ENCODE results near the gene CHN2.

The CHN2 gene

GRCh38 chr7:29315892-29316270, 121.3 kb downstream of the CHN2 start:
- no peaks in the 10 kb centered on the region for H3K4me1 Mint-ChIP-seq (ENCODE audit: low read depth)
- H3K9me3 Mint-ChIP-seq: no peaks in the 10 kb centered on the region

GRCh38 chr7:29316926-29317325, 122.4 kb downstream of the CHN2 start:
- no peak overlapping the region for H3K4me3 Mint-ChIP-seq
- H3K27ac Mint-ChIP-seq: no peak overlapping the region

More at GRCh38 chr7:29315892-29316270, 121.3 kb downstream of the CHN2 start:
- Mint-ChIP-seq H3K4me3 (no peak overlapping the region), H3K36me3 (ENCODE audit: low read depth) (no peaks in the 10 kb centered on the region), H3K27me3 (ENCODE audit: low read depth) (peaks cover 46% of the 10 kb centered on the region), H3K27ac (no peak overlapping the region)
- no peak for DNase-seq (ENCODE audit: low spot score)

GRCh38 chr7:29318853-29319718, 124.5 kb downstream of the CHN2 start:
- H3K4me3 Mint-ChIP-seq: no peak overlapping the region
- no peaks in the 10 kb centered on the region for H3K4me1 Mint-ChIP-seq (ENCODE audit: low read depth)
- H3K9me3 Mint-ChIP-seq: no peaks in the 10 kb centered on the region
- H3K27ac Mint-ChIP-seq: no peak overlapping the region
- no peaks in the 10 kb centered on the region for H3K36me3 Mint-ChIP-seq (ENCODE audit: low read depth)
- H3K27me3 Mint-ChIP-seq (ENCODE audit: low read depth): peaks cover 34% of the 10 kb centered on the region
- no peak for DNase-seq (ENCODE audit: low spot score)

More at GRCh38 chr7:29316926-29317325, 122.4 kb downstream of the CHN2 start:
- Mint-ChIP-seq H3K27me3 (ENCODE audit: low read depth) (peaks cover 44% of the 10 kb centered on the region), H3K36me3 (ENCODE audit: low read depth) (no peaks in the 10 kb centered on the region), H3K9me3 (no peaks in the 10 kb centered on the region), H3K4me1 (ENCODE audit: low read depth) (no peaks in the 10 kb centered on the region)
- DNase-seq (ENCODE audit: low spot score): no peak

- no peak overlapping the region for H3K27ac Mint-ChIP-seq
- no peak for DNase-seq (ENCODE audit: low spot score)
- H3K9me3 Mint-ChIP-seq: no peaks in the 10 kb centered on the region
- no peaks in the 10 kb centered on the region for H3K36me3 Mint-ChIP-seq (ENCODE audit: low read depth)
- H3K4me1 Mint-ChIP-seq (ENCODE audit: low read depth): no peaks in the 10 kb centered on the region
- no peak overlapping the region for H3K4me3 Mint-ChIP-seq
- H3K27me3 Mint-ChIP-seq (ENCODE audit: low read depth): peaks cover 29% of the 10 kb centered on the region
Observed at GRCh38 chr7:29319719-29320521, 125.3 kb downstream of the CHN2 start.

- H3K4me1 Mint-ChIP-seq (ENCODE audit: low read depth): no peaks in the 10 kb centered on the region
- H3K27me3 Mint-ChIP-seq (ENCODE audit: low read depth): peaks cover 27% of the 10 kb centered on the region
- H3K36me3 Mint-ChIP-seq (ENCODE audit: low read depth): no peaks in the 10 kb centered on the region
- H3K27ac Mint-ChIP-seq: no peak overlapping the region
- no peak for DNase-seq (ENCODE audit: low spot score)
- H3K9me3 Mint-ChIP-seq: no peaks in the 10 kb centered on the region
- no peak overlapping the region for H3K4me3 Mint-ChIP-seq
Observed at GRCh38 chr7:29320577-29320976, 126.0 kb downstream of the CHN2 start.

- no peaks in the 10 kb centered on the region for H3K4me1 Mint-ChIP-seq (ENCODE audit: low read depth)
- no peak overlapping the region for H3K27ac Mint-ChIP-seq
- peaks cover 19% of the 10 kb centered on the region for H3K27me3 Mint-ChIP-seq (ENCODE audit: low read depth)
- H3K36me3 Mint-ChIP-seq (ENCODE audit: low read depth): no peaks in the 10 kb centered on the region
- no peaks in the 10 kb centered on the region for H3K9me3 Mint-ChIP-seq
- no peak overlapping the region for H3K4me3 Mint-ChIP-seq
- DNase-seq (ENCODE audit: low spot score): no peak
Observed at GRCh38 chr7:29322023-29322712, 127.6 kb downstream of the CHN2 start.

- H3K9me3 Mint-ChIP-seq: no peaks in the 10 kb centered on the region
- no peak for DNase-seq (ENCODE audit: low spot score)
- H3K4me3 Mint-ChIP-seq: no peak overlapping the region
- H3K4me1 Mint-ChIP-seq (ENCODE audit: low read depth): peaks cover 5% of the 10 kb centered on the region
- H3K27ac Mint-ChIP-seq: no peak overlapping the region
- no peaks in the 10 kb centered on the region for H3K36me3 Mint-ChIP-seq (ENCODE audit: low read depth)
- H3K27me3 Mint-ChIP-seq (ENCODE audit: low read depth): peaks cover 10% of the 10 kb centered on the region
Observed at GRCh38 chr7:29325476-29325875, 130.9 kb downstream of the CHN2 start.

- peaks cover 12% of the 10 kb centered on the region for H3K27me3 Mint-ChIP-seq (ENCODE audit: low read depth)
- H3K36me3 Mint-ChIP-seq (ENCODE audit: low read depth): no peaks in the 10 kb centered on the region
- H3K4me3 Mint-ChIP-seq: no peak overlapping the region
- DNase-seq (ENCODE audit: low spot score): no peak
- peaks cover 5% of the 10 kb centered on the region for H3K4me1 Mint-ChIP-seq (ENCODE audit: low read depth)
- no peak overlapping the region for H3K27ac Mint-ChIP-seq
- H3K9me3 Mint-ChIP-seq: no peaks in the 10 kb centered on the region
Observed at GRCh38 chr7:29326864-29327263, 132.3 kb downstream of the CHN2 start.

GRCh38 chr7:29327455-29327854, 132.9 kb downstream of the CHN2 start:
- peaks cover 5% of the 10 kb centered on the region for H3K4me1 Mint-ChIP-seq (ENCODE audit: low read depth)
- no peak for DNase-seq (ENCODE audit: low spot score)
- no peaks in the 10 kb centered on the region for H3K36me3 Mint-ChIP-seq (ENCODE audit: low read depth)
- H3K9me3 Mint-ChIP-seq: no peaks in the 10 kb centered on the region
- no peak overlapping the region for H3K27ac Mint-ChIP-seq
- H3K4me3 Mint-ChIP-seq: no peak overlapping the region
- H3K27me3 Mint-ChIP-seq (ENCODE audit: low read depth): peaks cover 11% of the 10 kb centered on the region

GRCh38 chr7:29328045-29328444, 133.5 kb downstream of the CHN2 start:
- Mint-ChIP-seq H3K27ac (no peak overlapping the region), H3K9me3 (no peaks in the 10 kb centered on the region), H3K4me3 (no peak overlapping the region), H3K4me1 (ENCODE audit: low read depth) (peaks cover 5% of the 10 kb centered on the region), H3K36me3 (ENCODE audit: low read depth) (no peaks in the 10 kb centered on the region), H3K27me3 (ENCODE audit: low read depth) (peaks cover 11% of the 10 kb centered on the region)
- DNase-seq (ENCODE audit: low spot score): no peak

- no peak overlapping the region for H3K27ac Mint-ChIP-seq
- no peaks in the 10 kb centered on the region for H3K9me3 Mint-ChIP-seq
Observed at GRCh38 chr7:29328811-29329210, 134.2 kb downstream of the CHN2 start.

GRCh38 chr7:29329686-29330085, 135.1 kb downstream of the CHN2 start:
- Mint-ChIP-seq H3K27ac (no peak overlapping the region), H3K27me3 (ENCODE audit: low read depth) (peaks cover 11% of the 10 kb centered on the region), H3K9me3 (no peaks in the 10 kb centered on the region), H3K4me1 (ENCODE audit: low read depth) (peaks cover 5% of the 10 kb centered on the region), H3K36me3 (ENCODE audit: low read depth) (no peaks in the 10 kb centered on the region), H3K4me3 (no peak overlapping the region)
- DNase-seq (ENCODE audit: low spot score): no peak

More at GRCh38 chr7:29328811-29329210, 134.2 kb downstream of the CHN2 start:
- Mint-ChIP-seq H3K4me3 (no peak overlapping the region), H3K27me3 (ENCODE audit: low read depth) (peaks cover 11% of the 10 kb centered on the region), H3K4me1 (ENCODE audit: low read depth) (peaks cover 5% of the 10 kb centered on the region), H3K36me3 (ENCODE audit: low read depth) (no peaks in the 10 kb centered on the region)
- DNase-seq (ENCODE audit: low spot score): no peak

GRCh38 chr7:29330136-29330535, 135.6 kb downstream of the CHN2 start:
- H3K4me3 Mint-ChIP-seq: no peak overlapping the region
- no peak overlapping the region for H3K27ac Mint-ChIP-seq
- no peaks in the 10 kb centered on the region for H3K36me3 Mint-ChIP-seq (ENCODE audit: low read depth)
- DNase-seq (ENCODE audit: low spot score): no peak
- H3K4me1 Mint-ChIP-seq (ENCODE audit: low read depth): peaks cover 7% of the 10 kb centered on the region
- H3K27me3 Mint-ChIP-seq (ENCODE audit: low read depth): peaks cover 11% of the 10 kb centered on the region
- H3K9me3 Mint-ChIP-seq: no peaks in the 10 kb centered on the region

GRCh38 chr7:29331163-29331562, 136.6 kb downstream of the CHN2 start:
- H3K4me1 Mint-ChIP-seq (ENCODE audit: low read depth): peaks cover 13% of the 10 kb centered on the region
- H3K27ac Mint-ChIP-seq: no peak overlapping the region
- no peaks in the 10 kb centered on the region for H3K36me3 Mint-ChIP-seq (ENCODE audit: low read depth)
- H3K27me3 Mint-ChIP-seq (ENCODE audit: low read depth): peaks cover 9% of the 10 kb centered on the region
- DNase-seq (ENCODE audit: low spot score): no peak
- H3K9me3 Mint-ChIP-seq: no peaks in the 10 kb centered on the region
- no peak overlapping the region for H3K4me3 Mint-ChIP-seq

Measured in T-helper 2 cell treated with Interferon-gamma antibody and Interleukin-4, amounts not matched to agents 5 μg/mL and 100 μg/mL, for 36 hours (primary cell).